PFSK-1 (cell line): Measurements from ENCODE around the gene HCN2.

Experiments
- FOXP2 ChIP-seq: optimal IDR thresholded peaks from 2 replicates; pipeline ENCODE3; 2011; ENCODE audit warnings: borderline replicate concordance, control low read depth, inconsistent platforms; ENCODE audit not compliant: insufficient read depth; ENCODE audit errors: extremely low read length, extremely low read depth
- POLR2AphosphoS5 ChIP-seq: IDR thresholded peaks from 2 replicates; pipeline ENCODE4 v1.6.1; 2012; ENCODE audit warnings: low read depth, mild to moderate bottlenecking, control low read depth, low read length, moderate library complexity
- REST ChIP-seq, 2 experiments: IDR thresholded peaks; 2 replicates each; pipeline versions ENCODE4 v1.6.1 to v1.8.0; 2011 to 2012; ENCODE audit warnings: low read depth in 2 of 2, low read length in 2 of 2, control low read depth in 1 of 2, inconsistent platforms in 1 of 2, mild to moderate bottlenecking in 1 of 2, moderate library complexity in 1 of 2; ENCODE audit not compliant: insufficient read depth in 1 of 2
- SIN3A ChIP-seq: IDR thresholded peaks from 2 replicates; pipeline ENCODE4 v1.6.1; 2012; ENCODE audit warnings: mild to moderate bottlenecking, low read length, moderate library complexity, borderline replicate concordance; ENCODE audit not compliant: insufficient read depth
- TAF1 ChIP-seq: IDR thresholded peaks from 2 replicates; pipeline ENCODE4 v1.6.1; 2012; ENCODE audit warnings: low read length, control low read depth, borderline replicate concordance; ENCODE audit not compliant: insufficient read depth

- TF ChIP-seq POLR2AphosphoS5 (no peak), SIN3A (no peak), TAF1 (no peak), REST (IDR thresholded peaks at IDR 0.05; ENCODE audit: insufficient read depth in 1 of 2, low read depth in 2 of 2, low read length in 2 of 2) (no peak), FOXP2 (no peak)
Measured at GRCh38 chr19:644363-644762, 54.7 kb downstream of the HCN2 start.
